GM12878 (cell line): ENCODE measurements around the gene KRT73.

Experiments
- BACH1 ChIP-seq: fragments of 450-650 bp; IDR thresholded peaks from 2 replicates; pipeline ENCODE4 v1.6.1; 2017; ENCODE audit warnings: mild to moderate bottlenecking, borderline replicate concordance
- BHLHE40 ChIP-seq, 2 experiments: fragments of 450-650 bp in 1 of 2; IDR thresholded peaks; 2 replicates each; pipeline ENCODE4 v1.6.1; 2011 to 2017; ENCODE audit warnings: low read depth in 2 of 2, borderline replicate concordance in 1 of 2, improper control_type of control experiment in 1 of 2, low read length in 1 of 2, mild to moderate bottlenecking in 1 of 2
- EP300 ChIP-seq, 2 experiments: fragments of 150-350 bp in 1 of 2; IDR thresholded peaks; 2 replicates each; pipeline ENCODE4 v1.6.1; 2011 to 2012; ENCODE audit warnings: low read depth in 2 of 2, low read length in 2 of 2, borderline replicate concordance in 1 of 2, improper control_type of control experiment in 1 of 2, inconsistent platforms in 1 of 2; ENCODE audit not compliant: control insufficient read depth in 1 of 2
- GABPA ChIP-seq: IDR thresholded peaks from 2 replicates; pipeline ENCODE4 v1.6.1; 2014; ENCODE audit warnings: antibody characterized with exemption, low read depth, mild to moderate bottlenecking, inconsistent platforms
- HDGF ChIP-seq: fragments of 450-650 bp; IDR thresholded peaks from 2 replicates; pipeline ENCODE4 v1.6.1; 2016; ENCODE audit warnings: antibody characterized with exemption
- MXI1 ChIP-seq: fragments of 150-350 bp; IDR thresholded peaks from 2 replicates; pipeline ENCODE4 v1.6.1; 2011; ENCODE audit warnings: low read depth, mild to moderate bottlenecking, inconsistent platforms, low read length, improper control_type of control experiment
- RAD21 ChIP-seq: IDR thresholded peaks from 2 replicates; pipeline ENCODE4 v1.6.1; 2011; ENCODE audit warnings: mild to moderate bottlenecking, low read depth, low read length, moderate library complexity; ENCODE audit not compliant: insufficient read depth
- RELA ChIP-seq: fragments of 450-650 bp; IDR thresholded peaks from 2 replicates; pipeline ENCODE4 v1.8.0; 2014; ENCODE audit warnings: borderline replicate concordance; ENCODE audit not compliant: partially characterized antibody
- RFX5 ChIP-seq: IDR thresholded peaks from 2 replicates; pipeline ENCODE4 v1.6.1; 2011; ENCODE audit warnings: low read depth, low read length, improper control_type of control experiment
- SP1 ChIP-seq: IDR thresholded peaks from one replicate; pipeline ENCODE4 v1.6.1; 2011; ENCODE audit warnings: low read depth, low read length
- ZNF384 ChIP-seq: IDR thresholded peaks from 2 replicates; pipeline ENCODE4 v1.6.1; 2012; ENCODE audit warnings: low read depth, mild to moderate bottlenecking, low read length, improper control_type of control experiment, borderline replicate concordance
- TF ChIP-seq, protein P1 (sequence below), 3 experiments: IDR thresholded peaks in 2 of 3; conservative IDR thresholded peaks in 1 of 3; 2 replicates each; pipeline ENCODE4 v1.5.1; 2011; ENCODE audit warnings: low read depth in 3 of 3, low read length in 3 of 3, mild to moderate bottlenecking in 3 of 3, control low read depth in 2 of 3, moderate library complexity in 2 of 3, inconsistent platforms in 1 of 3, mixed read lengths in 1 of 3; ENCODE audit not compliant: control insufficient read depth in 2 of 3, insufficient read depth in 1 of 3; ENCODE audit errors: extremely low read depth in 1 of 3
- TF ChIP-seq, protein P2 (sequence below): IDR thresholded peaks from 2 replicates; pipeline ENCODE4 v1.6.1; 2012; ENCODE audit warnings: mild to moderate bottlenecking, low read depth, low read length
- TF ChIP-seq, protein P3 (sequence below): IDR thresholded peaks from 2 replicates; pipeline ENCODE4 v1.6.1; 2012; ENCODE audit warnings: low read depth, low read length, improper control_type of control experiment

DNA sequence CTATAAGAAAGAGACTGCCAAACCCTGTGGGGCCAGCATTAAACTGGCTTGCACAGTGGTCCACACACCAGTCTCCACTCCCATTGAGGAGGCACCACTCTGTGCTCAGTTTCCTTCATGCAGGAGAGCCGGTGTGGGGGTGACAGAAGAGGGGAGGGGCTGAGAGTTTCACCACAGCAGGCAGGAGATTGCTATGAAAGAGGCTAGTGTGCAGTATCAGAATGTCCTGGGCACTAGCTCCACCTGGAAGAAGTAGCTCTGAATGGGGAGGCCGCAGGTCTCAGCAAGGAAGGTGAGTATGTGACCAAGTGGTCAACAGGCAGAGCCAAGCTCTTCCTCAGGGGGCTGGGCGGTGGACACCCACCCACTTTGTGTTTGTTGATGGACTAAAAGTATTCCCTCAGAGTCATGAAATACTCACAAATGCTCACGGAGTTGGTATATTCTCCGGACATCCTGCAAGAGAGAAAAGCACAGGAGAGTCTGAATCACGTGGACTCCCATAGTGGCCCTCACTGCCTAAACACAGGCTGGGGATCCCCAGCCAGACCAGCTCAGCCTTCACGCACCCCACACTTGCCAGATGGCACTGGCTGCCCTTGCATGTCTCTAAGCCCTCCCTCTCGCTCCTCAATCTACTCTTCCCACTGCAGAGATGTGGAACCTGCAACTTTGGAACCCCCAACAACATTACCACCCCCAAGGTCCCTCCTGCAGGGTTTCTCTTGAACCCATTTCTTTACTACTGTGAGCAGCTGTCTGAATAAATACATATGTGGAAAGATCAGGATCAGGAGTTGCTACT, 9.3 kb downstream of the KRT73 start:
- TF ChIP-seq SP1 (no peak), RFX5 (no peak), EP300 (IDR thresholded peaks at IDR 0.05; ENCODE audit: borderline replicate concordance in 1 of 2, control insufficient read depth in 1 of 2, low read depth in 2 of 2, low read length in 2 of 2) (no peak), GABPA (no peak), MXI1 (no peak), RAD21 (no peak), ZNF384 (no peak), HDGF (no peak), BHLHE40 (IDR thresholded peaks at IDR 0.05; ENCODE audit: borderline replicate concordance in 1 of 2, low read depth in 2 of 2, low read length in 1 of 2) (no peak), RELA (no peak), BACH1 (no peak)
- TF ChIP-seq, protein P1, sequence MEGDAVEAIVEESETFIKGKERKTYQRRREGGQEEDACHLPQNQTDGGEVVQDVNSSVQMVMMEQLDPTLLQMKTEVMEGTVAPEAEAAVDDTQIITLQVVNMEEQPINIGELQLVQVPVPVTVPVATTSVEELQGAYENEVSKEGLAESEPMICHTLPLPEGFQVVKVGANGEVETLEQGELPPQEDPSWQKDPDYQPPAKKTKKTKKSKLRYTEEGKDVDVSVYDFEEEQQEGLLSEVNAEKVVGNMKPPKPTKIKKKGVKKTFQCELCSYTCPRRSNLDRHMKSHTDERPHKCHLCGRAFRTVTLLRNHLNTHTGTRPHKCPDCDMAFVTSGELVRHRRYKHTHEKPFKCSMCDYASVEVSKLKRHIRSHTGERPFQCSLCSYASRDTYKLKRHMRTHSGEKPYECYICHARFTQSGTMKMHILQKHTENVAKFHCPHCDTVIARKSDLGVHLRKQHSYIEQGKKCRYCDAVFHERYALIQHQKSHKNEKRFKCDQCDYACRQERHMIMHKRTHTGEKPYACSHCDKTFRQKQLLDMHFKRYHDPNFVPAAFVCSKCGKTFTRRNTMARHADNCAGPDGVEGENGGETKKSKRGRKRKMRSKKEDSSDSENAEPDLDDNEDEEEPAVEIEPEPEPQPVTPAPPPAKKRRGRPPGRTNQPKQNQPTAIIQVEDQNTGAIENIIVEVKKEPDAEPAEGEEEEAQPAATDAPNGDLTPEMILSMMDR (IDR thresholded peaks at IDR 0.05 in 2 of 3, conservative IDR thresholded peaks at IDR 0.05 in 1 of 3; ENCODE audit: control insufficient read depth in 2 of 3, extremely low read depth in 1 of 3, insufficient read depth in 1 of 3, low read depth in 3 of 3, low read length in 3 of 3): no peak
- TF ChIP-seq, protein P2, sequence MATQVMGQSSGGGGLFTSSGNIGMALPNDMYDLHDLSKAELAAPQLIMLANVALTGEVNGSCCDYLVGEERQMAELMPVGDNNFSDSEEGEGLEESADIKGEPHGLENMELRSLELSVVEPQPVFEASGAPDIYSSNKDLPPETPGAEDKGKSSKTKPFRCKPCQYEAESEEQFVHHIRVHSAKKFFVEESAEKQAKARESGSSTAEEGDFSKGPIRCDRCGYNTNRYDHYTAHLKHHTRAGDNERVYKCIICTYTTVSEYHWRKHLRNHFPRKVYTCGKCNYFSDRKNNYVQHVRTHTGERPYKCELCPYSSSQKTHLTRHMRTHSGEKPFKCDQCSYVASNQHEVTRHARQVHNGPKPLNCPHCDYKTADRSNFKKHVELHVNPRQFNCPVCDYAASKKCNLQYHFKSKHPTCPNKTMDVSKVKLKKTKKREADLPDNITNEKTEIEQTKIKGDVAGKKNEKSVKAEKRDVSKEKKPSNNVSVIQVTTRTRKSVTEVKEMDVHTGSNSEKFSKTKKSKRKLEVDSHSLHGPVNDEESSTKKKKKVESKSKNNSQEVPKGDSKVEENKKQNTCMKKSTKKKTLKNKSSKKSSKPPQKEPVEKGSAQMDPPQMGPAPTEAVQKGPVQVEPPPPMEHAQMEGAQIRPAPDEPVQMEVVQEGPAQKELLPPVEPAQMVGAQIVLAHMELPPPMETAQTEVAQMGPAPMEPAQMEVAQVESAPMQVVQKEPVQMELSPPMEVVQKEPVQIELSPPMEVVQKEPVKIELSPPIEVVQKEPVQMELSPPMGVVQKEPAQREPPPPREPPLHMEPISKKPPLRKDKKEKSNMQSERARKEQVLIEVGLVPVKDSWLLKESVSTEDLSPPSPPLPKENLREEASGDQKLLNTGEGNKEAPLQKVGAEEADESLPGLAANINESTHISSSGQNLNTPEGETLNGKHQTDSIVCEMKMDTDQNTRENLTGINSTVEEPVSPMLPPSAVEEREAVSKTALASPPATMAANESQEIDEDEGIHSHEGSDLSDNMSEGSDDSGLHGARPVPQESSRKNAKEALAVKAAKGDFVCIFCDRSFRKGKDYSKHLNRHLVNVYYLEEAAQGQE: no peak
- TF ChIP-seq, protein P3, sequence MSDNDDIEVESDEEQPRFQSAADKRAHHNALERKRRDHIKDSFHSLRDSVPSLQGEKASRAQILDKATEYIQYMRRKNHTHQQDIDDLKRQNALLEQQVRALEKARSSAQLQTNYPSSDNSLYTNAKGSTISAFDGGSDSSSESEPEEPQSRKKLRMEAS: no peak
